K562 (cell line): Measurements from ENCODE around the gene CNGA3. TPM values are rescaled to one million over a fixed set of nuclear protein-coding genes. Genes with fewer than 3 reads are reported as not detected.

Experiments
- ATAC-seq: fragments of 200-7000 bp; cut with Tn5 transposase; 3 replicates; pipeline ENCODE4 v1.9.1; 2020; ENCODE audit warnings: moderate library complexity
- BruUV-seq: library from RNA; stranded (reverse); fragments of 400-500 nt; replicated peaks from 2 replicates; lab custom pipeline; 2021; lab: Mats Ljungman, UMichigan
- CTCF ChIA-PET: fragments of 300-600 bp; formaldehyde crosslinking; extraction: SDS; loops from one replicate; lab custom pipeline; 2021; ENCODE audit warnings: low intra/inter-chr PET ratio; lab: Yijun Ruan, JAX
- POLR2A ChIA-PET: fragments of 300-600, 350-650 bp; sonication (Branson Sonifier 250); formaldehyde crosslinking; extraction: SDS; loops from one replicate; lab custom pipeline; 2021; ENCODE audit warnings: antibody characterized with exemption, inconsistent platforms; lab: Yijun Ruan, JAX
- DNase-seq, 4 experiments: peaks; one replicate each; pipeline versions ENCODE4 v3.0.0 to v3.0.0-alpha.2; 2011 to 2018; ENCODE audit warnings: low spot score in 3 of 4, mixed read lengths in 3 of 4; ENCODE audit errors: extremely low read depth in 1 of 4
- FAIRE-seq: peaks from 2 replicates; lab custom pipeline; 2011; peaks lifted over from hg19 to GRCh38; lab: Jason Lieb, UNC
- H2AFZ ChIP-seq: 2 replicates; pipeline ENCODE4 v1.6.0; 2011; ENCODE audit warnings: low read depth, low read length, control low read depth, inconsistent platforms
- H3K27ac ChIP-seq: fragments of 200-600 bp; 3 replicates; pipeline ENCODE4 v1.8.0; 2011; ENCODE audit warnings: low read depth, mild to moderate bottlenecking, control low read depth, inconsistent platforms, low read length, moderate library complexity, mixed read lengths; ENCODE audit errors: extremely low read depth
- H3K27me3 ChIP-seq, 2 experiments: fragments of 300-600 bp in 1 of 2; 2 replicates in 1 of 2; 3 replicates in 1 of 2; pipeline versions ENCODE4 v1.6.0 to v1.8.0; 2011; ENCODE audit warnings: inconsistent platforms in 2 of 2, low read length in 2 of 2, mild to moderate bottlenecking in 1 of 2, mixed read lengths in 1 of 2, moderate library complexity in 1 of 2; ENCODE audit not compliant: control insufficient read depth in 2 of 2, insufficient read depth in 2 of 2
- H3K36me3 ChIP-seq: fragments of 300-600 bp; 3 replicates; pipeline ENCODE4 v1.8.0; 2011; ENCODE audit warnings: mild to moderate bottlenecking, low read length, inconsistent platforms; ENCODE audit not compliant: control insufficient read depth, insufficient read depth
- H3K4me1 ChIP-seq, 2 experiments: fragments of 200-600 bp in 1 of 2; replicated peaks in 1 of 2; 2 replicates in 1 of 2; 3 replicates in 1 of 2; pipeline versions ENCODE4 v1.5.1 to v1.8.0; 2011; ENCODE audit warnings: inconsistent platforms in 2 of 2, low read length in 2 of 2, mild to moderate bottlenecking in 1 of 2, mixed read lengths in 1 of 2, moderate library complexity in 1 of 2; ENCODE audit not compliant: control insufficient read depth in 2 of 2, insufficient read depth in 2 of 2
- H3K4me2 ChIP-seq: 2 replicates; pipeline ENCODE4 v1.6.1; 2011; ENCODE audit warnings: low read length, control low read depth, inconsistent platforms, mixed read lengths; ENCODE audit not compliant: insufficient read depth
- H3K4me3 ChIP-seq: fragments of 200-600 bp; sonication (generic), shearing (Covaris generic); 2 replicates; pipeline ENCODE4 v1.5.1; 2016; ENCODE audit warnings: control low read depth, inconsistent platforms
- H3K79me2 ChIP-seq: fragments of 200-600 bp; 3 replicates; pipeline ENCODE4 v1.8.0; 2011; ENCODE audit warnings: low read length, inconsistent platforms; ENCODE audit not compliant: control insufficient read depth, insufficient read depth
- H3K9ac ChIP-seq, 2 experiments: 2 replicates each; pipeline versions ENCODE4 v1.6.0 to v1.6.1; 2011; ENCODE audit warnings: low read depth in 2 of 2, low read length in 2 of 2, control low read depth in 1 of 2, inconsistent platforms in 1 of 2, mild to moderate bottlenecking in 1 of 2, mixed read lengths in 1 of 2; ENCODE audit not compliant: insufficient read depth in 1 of 2
- H3K9me1 ChIP-seq: one replicate; pipeline ENCODE4 v1.6.0; 2011; ENCODE audit warnings: inconsistent platforms, mild to moderate bottlenecking, low read length, moderate library complexity; ENCODE audit not compliant: control insufficient read depth, insufficient read depth
- H3K9me3 ChIP-seq: replicated peaks from 2 replicates; pipeline ENCODE4 v1.5.1; 2011; ENCODE audit warnings: low read depth, low read length, inconsistent platforms; ENCODE audit not compliant: control insufficient read depth, insufficient read depth
- H4K20me1 ChIP-seq: replicated peaks from 2 replicates; pipeline ENCODE4 v1.6.1; 2011; ENCODE audit warnings: low read length, inconsistent platforms, mixed read lengths; ENCODE audit not compliant: control insufficient read depth, insufficient read depth
- HDAC6 ChIP-seq: IDR thresholded peaks from 2 replicates; pipeline ENCODE4 v1.6.1; 2012; ENCODE audit warnings: low read depth, mild to moderate bottlenecking, control low read depth, inconsistent platforms, low read length, moderate library complexity
- HNRNPH1 ChIP-seq: fragments of 200-400 bp; formaldehyde crosslinking; optimal IDR thresholded peaks from 2 replicates; pipeline ENCODE3; 2017; ENCODE audit warnings: low read depth, mild to moderate bottlenecking, low read length, moderate library complexity
- PHF21A ChIP-seq: fragments of 450-650 bp; IDR thresholded peaks from 2 replicates; pipeline ENCODE4 v1.6.1; 2017; ENCODE audit warnings: low read depth, borderline replicate concordance
- RAD21 ChIP-seq, 2 experiments: fragments of 250-450 bp in 1 of 2; fragments of 450-650 bp in 1 of 2; sonication (Bioruptor Pico) in 1 of 2; formaldehyde crosslinking in 1 of 2; IDR thresholded peaks in 1 of 2; conservative IDR thresholded peaks in 1 of 2; 2 replicates each; pipeline versions ENCODE4 v1.4.0 to v1.8.0; 2020 to 2022; ENCODE audit warnings: mild to moderate bottlenecking in 2 of 2, moderate library complexity in 1 of 2
- RBM14 ChIP-seq: fragments of 200-400 bp; formaldehyde crosslinking; IDR thresholded peaks from 2 replicates; pipeline ENCODE4 v1.6.1; 2018; ENCODE audit warnings: low read depth, mild to moderate bottlenecking, low read length, moderate library complexity, borderline replicate concordance; ENCODE audit not compliant: insufficient read depth
- TRIM24 ChIP-seq, 2 experiments: fragments of 450-650 bp; IDR thresholded peaks; 2 replicates each; pipeline ENCODE4 v1.6.1; 2016
- WGBS: fragments of 100-300 bp; shearing (Covaris generic); methylation state at CpG from one replicate; pipeline ENCODE4 v1.1.6; 2016; ENCODE audit warnings: low coverage, mixed read lengths; ENCODE audit not compliant: insufficient coverage; ENCODE audit errors: missing lambda C conversion rate; 5-methylcytosine and 5-hydroxymethylcytosine counted together
- in situ Hi-C: fragments of 300-500 bp; cut with MboI; formaldehyde crosslinking; loops from 4 replicates; pipeline ENCODE4 v1.15.0; 2018; ENCODE audit warnings: inconsistent platforms, mixed read lengths
- intact Hi-C: fragments of 100-400 bp; cut with micrococcal nuclease; formaldehyde crosslinking; loops from 2 replicates; pipeline ENCODE4 v1.14.2; 2022
- polyA plus RNA-seq, 8 experiments: library from polyadenylated mRNA; depleted of rRNA in 4 of 8; stranded (reverse) in 5 of 8; unstranded in 3 of 8; fragments of >200 nt; fragmentation: Nextera tagmentation in 2 of 8; fragmentation: Illumina TruSeq in 1 of 8; extraction: Ambion mirVana in 2 of 8; extraction: Trizol in 1 of 8; gene quantifications; 2 replicates each; pipeline versions ENCODE4 v1.2.1 to v1.2.3, GENCODE V29; 2011 to 2014; ENCODE audit warnings: inconsistent platforms in 1 of 8, missing spikeins in 1 of 8
- total RNA-seq, 7 experiments: library from RNA; depleted of rRNA in 6 of 7; stranded (reverse); fragments of >200 nt in 6 of 7; fragmentation: Illumina TruSeq in 2 of 7; extraction: Trizol in 2 of 7; gene quantifications; 2 replicates each; pipeline versions ENCODE4 v1.2.1 to v1.2.3, GENCODE V29; 2011 to 2021; ENCODE audit warnings: low replicate concordance in 1 of 7
- TF ChIP-seq, protein P1 (sequence below): sonication (generic); formaldehyde crosslinking; IDR thresholded peaks from 2 replicates; pipeline ENCODE4 v1.4.0; 2020; ENCODE audit warnings: mild to moderate bottlenecking, missing genetic modification reagents

The CNGA3 gene
- total and polyA plus RNA-seq, 9 of the 15 experiments (the other 6 are each of a cell fraction or from before 2014, with no cell fraction given), result not detected

GRCh38 chr2:98387478-98387877 lies 41.2 kb downstream of the CNGA3 start:
- Histone ChIP-seq H3K4me2 (no peak overlapping the region), H3K9me1 (peaks cover 3% of the 10 kb centered on the region)
- POLR2A ChIA-PET, result no interaction called here
- TF ChIP-seq RAD21 (CRISPR knock-in tag; conservative IDR thresholded peaks at IDR 0.05 in 1 of 2, IDR thresholded peaks at IDR 0.05 in 1 of 2) (no peak), RBM14 (no peak), TRIM24 (IDR thresholded peaks at IDR 0.05) (no peak), HDAC6 (no peak), HNRNPH1 (no peak), PHF21A (no peak)
- TF ChIP-seq, protein P1, sequence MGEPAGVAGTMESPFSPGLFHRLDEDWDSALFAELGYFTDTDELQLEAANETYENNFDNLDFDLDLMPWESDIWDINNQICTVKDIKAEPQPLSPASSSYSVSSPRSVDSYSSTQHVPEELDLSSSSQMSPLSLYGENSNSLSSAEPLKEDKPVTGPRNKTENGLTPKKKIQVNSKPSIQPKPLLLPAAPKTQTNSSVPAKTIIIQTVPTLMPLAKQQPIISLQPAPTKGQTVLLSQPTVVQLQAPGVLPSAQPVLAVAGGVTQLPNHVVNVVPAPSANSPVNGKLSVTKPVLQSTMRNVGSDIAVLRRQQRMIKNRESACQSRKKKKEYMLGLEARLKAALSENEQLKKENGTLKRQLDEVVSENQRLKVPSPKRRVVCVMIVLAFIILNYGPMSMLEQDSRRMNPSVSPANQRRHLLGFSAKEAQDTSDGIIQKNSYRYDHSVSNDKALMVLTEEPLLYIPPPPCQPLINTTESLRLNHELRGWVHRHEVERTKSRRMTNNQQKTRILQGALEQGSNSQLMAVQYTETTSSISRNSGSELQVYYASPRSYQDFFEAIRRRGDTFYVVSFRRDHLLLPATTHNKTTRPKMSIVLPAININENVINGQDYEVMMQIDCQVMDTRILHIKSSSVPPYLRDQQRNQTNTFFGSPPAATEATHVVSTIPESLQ (CRISPR knock-in tag), result no peak
- TF ChIP-seq, all 486 proteins: peak for 0
- DNase-seq (no peak), ATAC-seq (no peak), FAIRE-seq (no peak)
- Histone ChIP-seq H3K9ac (no peak overlapping the region), H3K36me3 (no peaks in the 10 kb centered on the region), H3K4me1 (no peaks in the 10 kb centered on the region), H3K79me2 (no peaks in the 10 kb centered on the region), H2AFZ (no peak overlapping the region), H3K9me3 (0 out of 2 replicates have a peak, but pooled peaks cover 2% of the 10 kb centered on the region), H4K20me1 (no peaks in the 10 kb centered on the region; the same call in none of the 2 replicates), H3K4me3 (no peak overlapping the region), H3K27me3 (peaks cover 48 to 78% of the 10 kb centered on the region in 2 experiments), H3K27ac (no peak overlapping the region)
- CTCF ChIA-PET, result interaction anchor here (0.6 kb wide), 1 partner anchor 450 kb away, joined by 6 read pairs; no protein-coding TSS in a partner anchor
- 13% methylated on average over 16 of the region's 16 CpGs for WGBS
- in situ Hi-C loops, result loop anchor here (25.0 kb wide), 1 partner anchor 575 kb away; no protein-coding TSS in a partner anchor
- no TSS peak for BruUV-seq
- intact Hi-C loops, result loop anchor here (5.0 to 10.0 kb wide), 5 partner anchors 75 to 793 kb away; no protein-coding TSS in a partner anchor
